IMR-90 (cell line): Measurements from ENCODE around the gene GABRB3.

ENCODE experiments used
- BHLHE40 ChIP-seq: fragments of 150-350 bp; IDR thresholded peaks from 2 replicates; pipeline ENCODE4 v1.6.1; 2016; ENCODE audit warnings: mild to moderate bottlenecking, low read depth, low read length
- CEBPB ChIP-seq: IDR thresholded peaks from 2 replicates; pipeline ENCODE4 v1.6.1; 2012; ENCODE audit warnings: low read depth, low read length, improper control_type of control experiment
- CHD1 ChIP-seq: IDR thresholded peaks from 2 replicates; pipeline ENCODE4 v1.6.1; 2012; ENCODE audit warnings: low read depth, low read length, improper control_type of control experiment
- FOS ChIP-seq: fragments of 150-350 bp; IDR thresholded peaks from 2 replicates; pipeline ENCODE4 v1.6.1; 2016; ENCODE audit warnings: low read depth, low read length
- MXI1 ChIP-seq: IDR thresholded peaks from 2 replicates; pipeline ENCODE4 v1.6.1; 2012; ENCODE audit warnings: low read depth, mild to moderate bottlenecking, low read length, moderate library complexity, borderline replicate concordance
- POLR2A ChIP-seq: IDR thresholded peaks from 2 replicates; pipeline ENCODE4 v1.6.1; 2012; ENCODE audit warnings: mild to moderate bottlenecking, low read depth, low read length
- RAD21 ChIP-seq: IDR thresholded peaks from 2 replicates; pipeline ENCODE4 v1.6.1; 2012; ENCODE audit warnings: low read length, improper control_type of control experiment
- RCOR1 ChIP-seq: IDR thresholded peaks from 2 replicates; pipeline ENCODE4 v1.6.1; 2012; ENCODE audit warnings: mild to moderate bottlenecking, low read length, improper control_type of control experiment; ENCODE audit not compliant: insufficient replicate concordance
- RFX5 ChIP-seq: IDR thresholded peaks from 2 replicates; pipeline ENCODE4 v1.8.0; 2012; ENCODE audit warnings: low read depth, mild to moderate bottlenecking, low read length, moderate library complexity
- SMC3 ChIP-seq: fragments of 150-350 bp; IDR thresholded peaks from 2 replicates; pipeline ENCODE4 v1.6.1; 2016; ENCODE audit warnings: low read depth, mild to moderate bottlenecking, antibody characterized with exemption, low read length, moderate library complexity
- TF ChIP-seq, protein P1 (sequence below): conservative IDR thresholded peaks from 2 replicates; pipeline ENCODE4 v1.5.1; 2012; ENCODE audit warnings: mild to moderate bottlenecking, low read depth, low read length, improper control_type of control experiment
- TF ChIP-seq, protein P2 (sequence below): fragments of 150-350 bp; IDR thresholded peaks from 2 replicates; pipeline ENCODE4 v1.6.1; 2017; ENCODE audit warnings: mild to moderate bottlenecking, antibody characterized with exemption, low read length, low read depth
- TF ChIP-seq, protein P3 (sequence below): fragments of 150-350 bp; IDR thresholded peaks from 2 replicates; pipeline ENCODE4 v1.6.1; 2016; ENCODE audit warnings: low read depth, mild to moderate bottlenecking, low read length, moderate library complexity, borderline replicate concordance

DNA sequence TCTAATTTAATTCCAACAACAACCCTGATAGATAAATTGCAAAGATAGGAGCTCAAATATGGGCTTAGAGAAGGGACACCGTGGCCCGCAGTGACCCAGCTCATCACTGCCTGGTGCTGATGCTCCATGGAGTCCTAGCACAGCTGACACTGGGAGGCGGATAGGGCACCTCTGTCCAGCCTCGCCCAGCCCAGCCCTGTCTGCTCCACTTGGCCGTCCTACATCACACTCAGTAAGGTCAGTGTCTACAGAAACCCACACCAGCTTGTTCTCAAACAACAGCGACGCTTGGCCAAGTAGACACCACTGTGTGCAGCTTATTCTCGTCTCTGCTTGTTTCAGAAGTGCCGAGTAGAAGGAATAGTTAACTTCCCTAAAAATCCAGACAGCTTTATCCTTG, 33.9 kb downstream of the GABRB3 start:
- TF ChIP-seq, protein P1, sequence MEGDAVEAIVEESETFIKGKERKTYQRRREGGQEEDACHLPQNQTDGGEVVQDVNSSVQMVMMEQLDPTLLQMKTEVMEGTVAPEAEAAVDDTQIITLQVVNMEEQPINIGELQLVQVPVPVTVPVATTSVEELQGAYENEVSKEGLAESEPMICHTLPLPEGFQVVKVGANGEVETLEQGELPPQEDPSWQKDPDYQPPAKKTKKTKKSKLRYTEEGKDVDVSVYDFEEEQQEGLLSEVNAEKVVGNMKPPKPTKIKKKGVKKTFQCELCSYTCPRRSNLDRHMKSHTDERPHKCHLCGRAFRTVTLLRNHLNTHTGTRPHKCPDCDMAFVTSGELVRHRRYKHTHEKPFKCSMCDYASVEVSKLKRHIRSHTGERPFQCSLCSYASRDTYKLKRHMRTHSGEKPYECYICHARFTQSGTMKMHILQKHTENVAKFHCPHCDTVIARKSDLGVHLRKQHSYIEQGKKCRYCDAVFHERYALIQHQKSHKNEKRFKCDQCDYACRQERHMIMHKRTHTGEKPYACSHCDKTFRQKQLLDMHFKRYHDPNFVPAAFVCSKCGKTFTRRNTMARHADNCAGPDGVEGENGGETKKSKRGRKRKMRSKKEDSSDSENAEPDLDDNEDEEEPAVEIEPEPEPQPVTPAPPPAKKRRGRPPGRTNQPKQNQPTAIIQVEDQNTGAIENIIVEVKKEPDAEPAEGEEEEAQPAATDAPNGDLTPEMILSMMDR = no peak
- TF ChIP-seq, protein P2, sequence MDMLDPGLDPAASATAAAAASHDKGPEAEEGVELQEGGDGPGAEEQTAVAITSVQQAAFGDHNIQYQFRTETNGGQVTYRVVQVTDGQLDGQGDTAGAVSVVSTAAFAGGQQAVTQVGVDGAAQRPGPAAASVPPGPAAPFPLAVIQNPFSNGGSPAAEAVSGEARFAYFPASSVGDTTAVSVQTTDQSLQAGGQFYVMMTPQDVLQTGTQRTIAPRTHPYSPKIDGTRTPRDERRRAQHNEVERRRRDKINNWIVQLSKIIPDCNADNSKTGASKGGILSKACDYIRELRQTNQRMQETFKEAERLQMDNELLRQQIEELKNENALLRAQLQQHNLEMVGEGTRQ = no peak
- no peak for TF ChIP-seq BHLHE40
- no peak for TF ChIP-seq RCOR1
- TF ChIP-seq POLR2A = no peak
- no peak for TF ChIP-seq SMC3
- TF ChIP-seq RAD21 = no peak
- TF ChIP-seq CEBPB = no peak
- no peak for TF ChIP-seq MXI1
- no peak for TF ChIP-seq FOS
- TF ChIP-seq, protein P3, sequence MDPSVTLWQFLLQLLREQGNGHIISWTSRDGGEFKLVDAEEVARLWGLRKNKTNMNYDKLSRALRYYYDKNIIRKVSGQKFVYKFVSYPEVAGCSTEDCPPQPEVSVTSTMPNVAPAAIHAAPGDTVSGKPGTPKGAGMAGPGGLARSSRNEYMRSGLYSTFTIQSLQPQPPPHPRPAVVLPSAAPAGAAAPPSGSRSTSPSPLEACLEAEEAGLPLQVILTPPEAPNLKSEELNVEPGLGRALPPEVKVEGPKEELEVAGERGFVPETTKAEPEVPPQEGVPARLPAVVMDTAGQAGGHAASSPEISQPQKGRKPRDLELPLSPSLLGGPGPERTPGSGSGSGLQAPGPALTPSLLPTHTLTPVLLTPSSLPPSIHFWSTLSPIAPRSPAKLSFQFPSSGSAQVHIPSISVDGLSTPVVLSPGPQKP = no peak
- no peak for TF ChIP-seq RFX5
- TF ChIP-seq CHD1 = no peak
